H9 (cell line): ENCODE results near the gene PDXK. TPM values are rescaled to one million over a fixed set of nuclear protein-coding genes. Genes with fewer than 3 reads are reported as not detected.

ENCODE experiments used
- DNase-seq: peaks from one replicate; pipeline ENCODE4 v3.0.0-alpha.2; 2017
- H2AFZ ChIP-seq: one replicate; pipeline ENCODE4 v1.6.1; 2013; ENCODE audit warnings: mild to moderate bottlenecking, low read length, control low read depth, moderate library complexity
- H2AK5ac ChIP-seq: 2 replicates; pipeline ENCODE4 v1.6.1; 2013; ENCODE audit warnings: low read length, control low read depth, mixed read lengths; ENCODE audit not compliant: insufficient read length
- H2BK120ac ChIP-seq: one replicate; pipeline ENCODE4 v1.6.1; 2013; ENCODE audit warnings: low read depth, mild to moderate bottlenecking, low read length, control low read depth, inconsistent platforms; ENCODE audit not compliant: poor library complexity, severe bottlenecking
- H2BK12ac ChIP-seq: 2 replicates; pipeline ENCODE4 v1.6.1; 2013; ENCODE audit warnings: low read length, control low read depth, mixed read lengths, low read depth; ENCODE audit not compliant: insufficient read length
- H2BK15ac ChIP-seq: 2 replicates; pipeline ENCODE4 v1.6.1; 2013; ENCODE audit warnings: low read depth, low read length, control low read depth
- H2BK20ac ChIP-seq: one replicate; pipeline ENCODE4 v1.6.1; 2013; ENCODE audit warnings: low read depth, mild to moderate bottlenecking, low read length, control low read depth, inconsistent platforms; ENCODE audit not compliant: poor library complexity, severe bottlenecking
- H2BK5ac ChIP-seq: 2 replicates; pipeline ENCODE4 v1.6.1; 2013; ENCODE audit warnings: low read length, control low read depth, mixed read lengths; ENCODE audit not compliant: insufficient read length
- H3K14ac ChIP-seq: 2 replicates; pipeline ENCODE4 v1.6.1; 2013; ENCODE audit warnings: low read length, control low read depth; ENCODE audit not compliant: insufficient read depth
- H3K18ac ChIP-seq: 2 replicates; pipeline ENCODE4 v1.6.1; 2013; ENCODE audit warnings: low read depth, mild to moderate bottlenecking, mixed read lengths, low read length, control low read depth; ENCODE audit not compliant: insufficient read length
- H3K23ac ChIP-seq: 2 replicates; pipeline ENCODE4 v1.6.1; 2013; ENCODE audit warnings: low read length, control low read depth, mixed read lengths, low read depth; ENCODE audit not compliant: insufficient read length
- H3K23me2 ChIP-seq: 2 replicates; pipeline ENCODE4 v1.6.1; 2013; ENCODE audit warnings: low read depth, mild to moderate bottlenecking, mixed read lengths, low read length, control low read depth; ENCODE audit not compliant: insufficient read length, poor library complexity, severe bottlenecking
- H3K27ac ChIP-seq: 2 replicates; pipeline ENCODE4 v1.5.1; 2013; ENCODE audit warnings: low read length, control low read depth, mixed read lengths, low read depth; ENCODE audit not compliant: insufficient read length
- H3K27me3 ChIP-seq: 2 replicates; pipeline ENCODE4 v1.6.1; 2013; ENCODE audit warnings: low read length, control low read depth, inconsistent platforms; ENCODE audit not compliant: insufficient read depth
- H3K4ac ChIP-seq: 2 replicates; pipeline ENCODE4 v1.6.1; 2013; ENCODE audit warnings: low read depth, mild to moderate bottlenecking, control low read depth, inconsistent platforms, low read length, moderate library complexity
- H3K4me1 ChIP-seq: 2 replicates; pipeline ENCODE4 v1.6.1; 2013; ENCODE audit warnings: low read length, control low read depth, inconsistent platforms; ENCODE audit not compliant: insufficient read depth
- H3K4me2 ChIP-seq: 2 replicates; pipeline ENCODE4 v1.6.1; 2013; ENCODE audit warnings: low read length, control low read depth, mixed read lengths; ENCODE audit not compliant: insufficient read length, insufficient read depth
- H3K56ac ChIP-seq: 2 replicates; pipeline ENCODE4 v1.6.1; 2013; ENCODE audit warnings: low read depth, mild to moderate bottlenecking, mixed read lengths, low read length, control low read depth; ENCODE audit not compliant: insufficient read length
- H3K79me1 ChIP-seq: 2 replicates; pipeline ENCODE4 v1.6.1; 2013; ENCODE audit warnings: low read depth, mild to moderate bottlenecking, moderate library complexity, low read length, control low read depth, inconsistent platforms; ENCODE audit not compliant: insufficient read depth, poor library complexity, severe bottlenecking
- H3K79me2 ChIP-seq: 2 replicates; pipeline ENCODE4 v1.6.1; 2013; ENCODE audit warnings: low read length, control low read depth, inconsistent platforms; ENCODE audit not compliant: insufficient read depth
- H3K9ac ChIP-seq: 2 replicates; pipeline ENCODE4 v1.6.1; 2013; ENCODE audit warnings: low read length, control low read depth, mixed read lengths; ENCODE audit not compliant: insufficient read length; ENCODE audit errors: extremely low read depth
- H3K9me3 ChIP-seq: one replicate; pipeline ENCODE4 v1.6.1; 2013; ENCODE audit warnings: low read depth, low read length, inconsistent platforms; ENCODE audit not compliant: control insufficient read depth
- H3T11ph ChIP-seq: one replicate; pipeline ENCODE4 v1.6.1; 2013; ENCODE audit warnings: mild to moderate bottlenecking, low read length, control low read depth, inconsistent platforms
- H4K20me1 ChIP-seq: one replicate; pipeline ENCODE4 v1.6.1; 2013; ENCODE audit not compliant: control insufficient read depth, insufficient read length, insufficient read depth
- H4K5ac ChIP-seq: 2 replicates; pipeline ENCODE4 v1.6.1; 2013; ENCODE audit warnings: low read depth, mild to moderate bottlenecking, mixed read lengths, low read length, control low read depth; ENCODE audit not compliant: insufficient read length
- H4K8ac ChIP-seq: replicated peaks from 2 replicates; pipeline ENCODE4 v1.6.1; 2013; ENCODE audit warnings: low read length, control low read depth, mixed read lengths, low read depth; ENCODE audit not compliant: insufficient read length
- H4K91ac ChIP-seq: 2 replicates; pipeline ENCODE4 v1.6.1; 2013; ENCODE audit warnings: low read depth, mild to moderate bottlenecking, moderate library complexity, mixed read lengths, low read length, control low read depth; ENCODE audit not compliant: insufficient read length
- H3K27ac Mint-ChIP-seq, 3 experiments: 2 replicates in 2 of 3; 3 replicates in 1 of 3; pipeline ENCODE4 v1.8.0; 2020 to 2021; ENCODE audit warnings: mixed read lengths in 3 of 3, mild to moderate bottlenecking in 1 of 3, moderate library complexity in 1 of 3
- H3K27me3 Mint-ChIP-seq: 2 replicates; pipeline ENCODE4 v1.8.0; 2021; ENCODE audit warnings: low read depth, mild to moderate bottlenecking, moderate library complexity, mixed read lengths
- H3K36me3 Mint-ChIP-seq, 3 experiments: 2 replicates in 2 of 3; 3 replicates in 1 of 3; pipeline ENCODE4 v1.8.0; 2020 to 2021; ENCODE audit warnings: low read depth in 3 of 3, mixed read lengths in 3 of 3; ENCODE audit not compliant: insufficient read depth in 1 of 3
- H3K4me1 Mint-ChIP-seq, 2 experiments: 2 replicates each; pipeline ENCODE4 v1.8.0; 2020; ENCODE audit warnings: mixed read lengths in 2 of 2
- H3K4me3 Mint-ChIP-seq, 2 experiments: 2 replicates in 1 of 2; 3 replicates in 1 of 2; pipeline ENCODE4 v1.8.0; 2020 to 2021; ENCODE audit warnings: mild to moderate bottlenecking in 2 of 2, mixed read lengths in 2 of 2, moderate library complexity in 1 of 2
- H3K9me3 Mint-ChIP-seq, 2 experiments: 2 replicates in 1 of 2; 3 replicates in 1 of 2; pipeline ENCODE4 v1.8.0; 2020; ENCODE audit warnings: mild to moderate bottlenecking in 2 of 2, mixed read lengths in 2 of 2, moderate library complexity in 1 of 2
- CTCF ChIP-seq: fragments of 200-600 bp; sonication (generic); conservative IDR thresholded peaks from 3 replicates; pipeline ENCODE4 v1.8.0; 2021; ENCODE audit warnings: antibody characterized with exemption, mild to moderate bottlenecking
- WGBS: extraction: QIAGEN DNeasy Blood & Tissue Kit; methylation state at CpG from one replicate; pipeline ENCODE4 v1.1.7; 2013; ENCODE audit warnings: missing lambda C conversion rate, low lambda C conversion rate, mixed read lengths; ENCODE audit not compliant: insufficient read length; ENCODE audit errors: extremely low coverage; 5-methylcytosine and 5-hydroxymethylcytosine counted together
- total RNA-seq: library from RNA; stranded (reverse); gene quantifications from 2 replicates; pipeline ENCODE4 v1.2.1, GENCODE V29; 2021

Gene PDXK
- total RNA-seq, 1 experiment from 2014 or later, result 109 TPM

- H3K27ac Mint-ChIP-seq, result no peak overlapping the region
- no peaks in the 10 kb centered on the region for H3K9me3 ChIP-seq
- H4K5ac ChIP-seq, result no peak overlapping the region
- no peak overlapping the region for H2AFZ ChIP-seq
- no peak overlapping the region for H3T11ph ChIP-seq
- peaks cover 10 to 20% (median 18%) of the 10 kb centered on the region in 3 experiments; a peak in 6 of 7 replicates for H3K36me3 Mint-ChIP-seq
- H3K14ac ChIP-seq, result no peak overlapping the region
- no peak overlapping the region for H4K8ac ChIP-seq
- H3K79me2 ChIP-seq, result no peaks in the 10 kb centered on the region; the same call in 1 of the 2 replicates
- no peak overlapping the region for H3K4ac ChIP-seq
- H3K4me1 Mint-ChIP-seq, result peaks cover 47 to 50% of the 10 kb centered on the region in 2 experiments
- H3K18ac ChIP-seq, result no peak overlapping the region
- no peak overlapping the region for H2AK5ac ChIP-seq
- H3K27me3 ChIP-seq, result no peaks in the 10 kb centered on the region
- no peak overlapping the region for H3K9ac ChIP-seq
- H3K23ac ChIP-seq, result no peak overlapping the region
- no peak overlapping the region for H4K91ac ChIP-seq
- H3K9me3 Mint-ChIP-seq, result no peaks in the 10 kb centered on the region; a peak in 1 of 5 replicates
- no peak overlapping the region for H2BK15ac ChIP-seq
- no peak overlapping the region for H2BK20ac ChIP-seq
- peaks cover 4% of the 10 kb centered on the region; the same call in 1 of the 2 replicates for H3K4me1 ChIP-seq
- peak overlapping the region in 1 of 2 experiments; percentile 42; a peak in 1 of 5 replicates for H3K4me3 Mint-ChIP-seq
- TF ChIP-seq CTCF, result no peak
- no peak overlapping the region for H2BK120ac ChIP-seq
- no peak overlapping the region for H3K27ac ChIP-seq
- no peaks in the 10 kb centered on the region for H3K79me1 ChIP-seq
- no peak overlapping the region for H3K56ac ChIP-seq
- no peaks in the 10 kb centered on the region for H3K23me2 ChIP-seq
- peaks cover 1% of the 10 kb centered on the region; the same call in 1 of the 2 replicates for H3K27me3 Mint-ChIP-seq
- H2BK12ac ChIP-seq, result no peak overlapping the region
- no CpG with 5 or more reads among the region's 6 CpGs for WGBS
- no peak overlapping the region for H3K4me2 ChIP-seq
- H4K20me1 ChIP-seq, result no peaks in the 10 kb centered on the region
- H2BK5ac ChIP-seq, result no peak overlapping the region
- no peak for DNase-seq
These were observed 53.5 kb downstream of the PDXK start for GRCh38 chr21:43772425-43772821.
